Parathyroid adenoma (tissue), 2 donors: ENCODE measurements around the gene NFATC2.

Source experiments
- H2AFZ ChIP-seq: fragments of 300-600 bp; sonication (generic); one replicate; pipeline ENCODE4 v1.7.0; 2017; ENCODE audit warnings: antibody characterized with exemption, mild to moderate bottlenecking
- H3K27ac ChIP-seq: fragments of 300-600 bp; sonication (generic); one replicate; pipeline ENCODE4 v1.7.0; 2017
- H3K27me3 ChIP-seq: fragments of 300-600 bp; sonication (generic); one replicate; pipeline ENCODE4 v1.7.0; 2017; ENCODE audit warnings: low read length; ENCODE audit not compliant: control insufficient read depth, insufficient read depth
- H3K36me3 ChIP-seq: fragments of 300-600 bp; sonication (generic); one replicate; pipeline ENCODE4 v1.7.0; 2017; ENCODE audit warnings: low read length; ENCODE audit not compliant: control insufficient read depth, insufficient read depth
- H3K4me1 ChIP-seq: fragments of 300-600 bp; sonication (generic); one replicate; pipeline ENCODE4 v1.7.0; 2017; ENCODE audit warnings: control low read depth
- H3K4me2 ChIP-seq: fragments of 300-600 bp; sonication (generic); one replicate; pipeline ENCODE4 v1.7.0; 2017; ENCODE audit warnings: low read length
- H3K4me3 ChIP-seq: fragments of 300-600 bp; sonication (generic); one replicate; pipeline ENCODE4 v1.7.0; 2017; ENCODE audit warnings: low read depth, low read length
- H3K79me2 ChIP-seq: fragments of 300-600 bp; sonication (generic); one replicate; pipeline ENCODE4 v1.7.0; 2017; ENCODE audit warnings: control low read depth
- H3K9ac ChIP-seq: fragments of 300-600 bp; sonication (generic); one replicate; pipeline ENCODE4 v1.7.0; 2017; ENCODE audit warnings: mild to moderate bottlenecking
- H3K9me3 ChIP-seq: fragments of 300-600 bp; sonication (generic); one replicate; pipeline ENCODE4 v1.7.0; 2017; ENCODE audit warnings: low read length; ENCODE audit not compliant: control insufficient read depth
- TF ChIP-seq, protein P1 (sequence below): fragments of 300-600 bp; sonication (generic); IDR thresholded peaks from one replicate; pipeline ENCODE4 v1.7.0; 2017; ENCODE audit warnings: antibody characterized with exemption, mild to moderate bottlenecking
- donor health status: primary hyperparathyroidism.

The NFATC2 gene

GRCh38 chr20:51432251-51432784 lies 110.2 kb downstream of the NFATC2 start:
- Histone ChIP-seq H3K4me1 (no peaks in the 10 kb centered on the region), H3K27ac (no peak overlapping the region), H3K9me3 (no peaks in the 10 kb centered on the region), H3K79me2 (no peaks in the 10 kb centered on the region), H3K36me3 (no peaks in the 10 kb centered on the region), H3K27me3 (no peaks in the 10 kb centered on the region), H3K4me2 (no peak overlapping the region), H3K9ac (no peak overlapping the region), H2AFZ (no peak overlapping the region), H3K4me3 (no peak overlapping the region)
- TF ChIP-seq, protein P1, sequence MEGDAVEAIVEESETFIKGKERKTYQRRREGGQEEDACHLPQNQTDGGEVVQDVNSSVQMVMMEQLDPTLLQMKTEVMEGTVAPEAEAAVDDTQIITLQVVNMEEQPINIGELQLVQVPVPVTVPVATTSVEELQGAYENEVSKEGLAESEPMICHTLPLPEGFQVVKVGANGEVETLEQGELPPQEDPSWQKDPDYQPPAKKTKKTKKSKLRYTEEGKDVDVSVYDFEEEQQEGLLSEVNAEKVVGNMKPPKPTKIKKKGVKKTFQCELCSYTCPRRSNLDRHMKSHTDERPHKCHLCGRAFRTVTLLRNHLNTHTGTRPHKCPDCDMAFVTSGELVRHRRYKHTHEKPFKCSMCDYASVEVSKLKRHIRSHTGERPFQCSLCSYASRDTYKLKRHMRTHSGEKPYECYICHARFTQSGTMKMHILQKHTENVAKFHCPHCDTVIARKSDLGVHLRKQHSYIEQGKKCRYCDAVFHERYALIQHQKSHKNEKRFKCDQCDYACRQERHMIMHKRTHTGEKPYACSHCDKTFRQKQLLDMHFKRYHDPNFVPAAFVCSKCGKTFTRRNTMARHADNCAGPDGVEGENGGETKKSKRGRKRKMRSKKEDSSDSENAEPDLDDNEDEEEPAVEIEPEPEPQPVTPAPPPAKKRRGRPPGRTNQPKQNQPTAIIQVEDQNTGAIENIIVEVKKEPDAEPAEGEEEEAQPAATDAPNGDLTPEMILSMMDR: no peak

GRCh38 chr20:51431321-51431720 lies 111.2 kb downstream of the NFATC2 start:
- Histone ChIP-seq H3K4me3 (no peak overlapping the region), H3K9me3 (no peaks in the 10 kb centered on the region), H3K27me3 (no peaks in the 10 kb centered on the region), H3K36me3 (no peaks in the 10 kb centered on the region), H3K4me2 (no peak overlapping the region), H2AFZ (no peak overlapping the region), H3K27ac (no peak overlapping the region), H3K4me1 (no peaks in the 10 kb centered on the region), H3K9ac (no peak overlapping the region), H3K79me2 (no peaks in the 10 kb centered on the region)
- TF ChIP-seq, protein P1: no peak

DNA sequence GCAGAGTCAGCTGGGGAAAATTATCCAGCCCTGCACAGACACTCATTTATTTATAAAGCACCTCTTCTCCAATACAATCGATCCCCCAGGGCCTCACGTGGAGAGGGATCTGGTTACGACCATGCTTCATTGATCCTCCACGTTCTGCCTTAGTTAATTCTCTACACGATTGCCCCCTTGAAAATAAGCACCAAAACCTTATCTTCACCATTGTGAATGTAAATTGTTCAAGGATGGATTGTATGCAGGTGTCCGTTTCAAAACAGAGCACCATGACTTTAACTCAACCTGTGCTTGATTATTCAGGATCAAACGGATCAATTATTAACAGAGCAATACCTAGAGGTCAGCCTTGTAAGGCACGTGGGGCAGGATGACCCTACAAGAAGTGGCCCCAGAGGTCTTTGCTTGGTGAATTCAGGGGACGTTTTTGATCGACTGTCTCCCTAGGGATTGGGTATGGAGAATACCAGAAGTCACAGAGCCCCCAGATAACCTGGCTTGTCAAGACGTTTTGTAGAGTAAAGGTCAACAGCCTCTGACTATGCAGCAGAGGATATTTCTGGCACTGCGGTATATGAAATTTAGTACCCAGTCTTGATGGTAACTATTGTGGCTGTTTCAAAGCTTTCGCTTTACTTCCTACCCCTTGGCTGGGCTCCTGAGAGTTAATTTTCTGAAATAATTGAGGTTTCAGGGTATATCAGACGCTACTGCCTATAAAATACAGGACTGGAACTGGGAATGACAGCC lies 112.1 kb downstream of the NFATC2 start:
- TF ChIP-seq, protein P1: no peak
- no peak overlapping the region for H2AFZ ChIP-seq
- no peak overlapping the region for H3K4me2 ChIP-seq
- no peaks in the 10 kb centered on the region for H3K79me2 ChIP-seq
- no peak overlapping the region for H3K9ac ChIP-seq
- no peaks in the 10 kb centered on the region for H3K4me1 ChIP-seq
- no peaks in the 10 kb centered on the region for H3K27me3 ChIP-seq
- H3K9me3 ChIP-seq: no peaks in the 10 kb centered on the region
- no peak overlapping the region for H3K27ac ChIP-seq
- no peak overlapping the region for H3K4me3 ChIP-seq
- no peaks in the 10 kb centered on the region for H3K36me3 ChIP-seq

DNA sequence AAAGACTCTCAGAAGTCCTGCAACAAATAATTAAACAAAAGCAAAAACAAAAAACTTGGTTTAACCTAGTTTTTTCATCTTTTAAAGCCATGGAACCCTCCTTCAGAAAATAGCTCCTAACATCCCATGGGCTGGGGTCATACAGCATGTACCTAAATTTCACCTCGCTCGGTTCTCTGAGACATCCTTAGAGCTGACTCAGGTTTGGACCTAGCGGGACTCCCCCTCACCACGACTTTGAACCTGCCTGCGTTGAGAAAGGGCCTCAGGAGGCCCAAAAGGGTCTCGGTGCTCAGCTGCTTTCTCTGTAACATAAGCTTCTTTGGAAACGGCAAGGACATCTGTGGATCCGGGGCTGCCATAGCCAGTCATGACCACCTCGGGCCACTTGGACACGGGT lies 112.8 kb downstream of the NFATC2 start:
- Histone ChIP-seq H3K4me1 (no peaks in the 10 kb centered on the region), H2AFZ (no peak overlapping the region), H3K4me3 (no peak overlapping the region), H3K4me2 (no peak overlapping the region), H3K79me2 (no peaks in the 10 kb centered on the region), H3K9ac (no peak overlapping the region), H3K27ac (no peak overlapping the region), H3K9me3 (no peaks in the 10 kb centered on the region), H3K27me3 (no peaks in the 10 kb centered on the region), H3K36me3 (no peaks in the 10 kb centered on the region)
- TF ChIP-seq, protein P1: no peak

DNA sequence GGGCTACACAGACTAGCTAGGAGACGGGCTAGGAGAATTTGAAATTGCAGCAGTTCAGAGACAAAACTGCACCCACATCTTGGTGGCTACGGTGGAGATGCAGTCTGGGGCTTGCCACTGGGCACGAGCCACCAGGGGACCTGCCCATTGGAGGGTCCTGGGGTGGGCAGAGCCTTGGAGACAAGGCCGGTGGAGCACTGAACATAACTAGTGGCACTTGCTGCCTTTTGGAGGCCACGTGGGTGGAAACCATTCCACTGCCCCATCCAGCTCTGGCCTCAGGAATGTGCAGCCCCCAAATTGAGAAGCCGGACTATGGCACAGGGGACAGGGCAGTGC lies 113.4 kb downstream of the NFATC2 start:
- H3K27ac ChIP-seq: no peak overlapping the region
- no peaks in the 10 kb centered on the region for H3K79me2 ChIP-seq
- H3K4me2 ChIP-seq: no peak overlapping the region
- TF ChIP-seq, protein P1: no peak
- H3K36me3 ChIP-seq: no peaks in the 10 kb centered on the region
- no peak overlapping the region for H3K9ac ChIP-seq
- no peak overlapping the region for H3K4me3 ChIP-seq
- no peaks in the 10 kb centered on the region for H3K27me3 ChIP-seq
- no peak overlapping the region for H2AFZ ChIP-seq
- H3K4me1 ChIP-seq: no peaks in the 10 kb centered on the region
- H3K9me3 ChIP-seq: no peaks in the 10 kb centered on the region
